Activated CD4-positive, alpha-beta T cell treated with anti-CD3 and anti-CD28 coated beads, Interleukin-2, amount 10 ng/mL, durations not matched to agents 24 days and 14 days (primary cell): ENCODE results near the gene DLGAP1. TPM values are rescaled to one million over a fixed set of nuclear protein-coding genes. Genes with fewer than 3 reads are reported as not detected.

Experiments
- DNase-seq: peaks from one replicate; pipeline ENCODE4 v3.0.0; 2022
- H3K27ac Mint-ChIP-seq: one replicate; pipeline ENCODE4 v1.8.0; 2022; ENCODE audit warnings: mild to moderate bottlenecking, mixed read lengths
- H3K27me3 Mint-ChIP-seq: one replicate; pipeline ENCODE4 v1.8.0; 2022; ENCODE audit warnings: mixed read lengths
- H3K36me3 Mint-ChIP-seq: one replicate; pipeline ENCODE4 v1.8.0; 2022; ENCODE audit warnings: low read depth, mild to moderate bottlenecking, mixed read lengths
- H3K4me1 Mint-ChIP-seq: one replicate; pipeline ENCODE4 v1.8.0; 2021; ENCODE audit warnings: mixed read lengths
- H3K4me3 Mint-ChIP-seq: one replicate; pipeline ENCODE4 v1.8.0; 2022; ENCODE audit warnings: mild to moderate bottlenecking, moderate library complexity, mixed read lengths
- H3K9me3 Mint-ChIP-seq: one replicate; pipeline ENCODE4 v1.8.0; 2021; ENCODE audit warnings: mixed read lengths
- intact Hi-C: fragments of 100-400 bp; cut with micrococcal nuclease; formaldehyde crosslinking; loops from one replicate; pipeline ENCODE4 v1.15.1; 2023
- total RNA-seq: library from RNA; stranded (reverse); gene quantifications from 2 replicates; pipeline ENCODE4 v1.2.3, GENCODE V29; 2022

Gene DLGAP1
- total RNA-seq, 1 donor from 2014 or later, result 1.5 TPM

DNA sequence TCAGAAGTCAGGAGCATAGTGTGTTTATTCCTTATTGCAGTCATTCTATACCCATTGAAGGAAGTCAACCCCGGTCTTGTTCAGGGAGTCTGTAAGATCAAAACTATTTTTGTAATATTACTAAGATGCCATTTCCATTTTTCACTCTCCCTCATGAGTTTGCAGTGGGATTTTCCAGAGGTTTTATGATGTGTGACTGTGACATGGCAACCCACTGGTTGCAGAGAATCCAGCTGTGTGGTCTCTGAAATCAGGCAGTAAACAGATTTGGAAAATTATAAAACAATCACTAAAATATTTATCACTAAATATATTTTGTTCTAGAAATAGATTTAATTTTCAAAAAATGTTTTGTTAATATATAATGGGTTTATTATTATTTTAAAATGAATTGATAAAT, 38.1 kb downstream of the DLGAP1 start:
- no peak overlapping the region for H3K27ac Mint-ChIP-seq
- H3K4me3 Mint-ChIP-seq, result no peak overlapping the region
- H3K4me1 Mint-ChIP-seq, result no peaks in the 10 kb centered on the region
- H3K9me3 Mint-ChIP-seq, result peaks cover 4% of the 10 kb centered on the region
- intact Hi-C loops, result no loop called here
- no peaks in the 10 kb centered on the region for H3K36me3 Mint-ChIP-seq
- no peak for DNase-seq
- H3K27me3 Mint-ChIP-seq, result no peaks in the 10 kb centered on the region

DNA sequence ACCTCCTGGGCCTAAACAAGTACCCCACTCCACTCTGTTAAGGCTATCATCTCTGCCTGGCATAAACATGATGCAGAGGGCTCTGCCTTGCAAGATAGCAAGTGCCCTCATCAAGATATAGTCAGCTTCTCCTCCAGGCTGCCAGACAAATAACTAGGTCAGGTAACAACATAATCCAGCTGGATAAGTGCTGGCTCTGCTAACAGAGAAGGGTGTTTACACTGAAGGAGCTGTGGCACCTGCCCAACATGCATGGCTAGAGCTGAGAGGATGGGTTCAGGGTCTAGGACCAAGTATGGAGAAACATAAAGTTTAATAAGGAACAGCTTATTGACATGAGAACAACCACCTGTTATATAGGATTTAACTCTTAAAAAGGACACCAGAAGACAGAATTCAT, 42.8 kb downstream of the DLGAP1 start:
- Mint-ChIP-seq H3K27me3 (no peaks in the 10 kb centered on the region), H3K4me3 (no peak overlapping the region), H3K4me1 (no peaks in the 10 kb centered on the region), H3K9me3 (no peaks in the 10 kb centered on the region), H3K27ac (no peak overlapping the region), H3K36me3 (no peaks in the 10 kb centered on the region)
- intact Hi-C loops, result no loop called here
- no peak for DNase-seq

DNA sequence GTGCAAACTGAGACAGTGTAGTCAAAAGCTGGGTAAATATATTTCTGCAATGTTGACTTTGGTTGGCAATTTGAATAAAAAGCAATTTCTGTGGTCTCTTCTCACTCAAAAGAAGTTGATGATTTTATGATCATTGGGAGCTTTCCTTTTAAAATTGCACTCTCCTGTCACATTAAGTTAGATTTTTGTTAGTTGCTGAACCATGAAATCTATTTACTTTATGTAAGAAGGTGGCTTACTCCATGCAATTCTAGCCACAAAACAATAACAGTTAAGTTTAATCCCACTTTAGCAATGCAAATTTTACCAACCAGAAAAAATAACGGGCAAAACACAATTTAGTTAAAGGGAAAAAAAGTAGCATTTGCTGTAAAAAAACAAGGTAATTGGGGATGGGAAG, 48.3 kb downstream of the DLGAP1 start:
- Mint-ChIP-seq H3K9me3 (peaks cover 4% of the 10 kb centered on the region), H3K27me3 (no peaks in the 10 kb centered on the region), H3K36me3 (no peaks in the 10 kb centered on the region), H3K4me1 (no peaks in the 10 kb centered on the region), H3K27ac (no peak overlapping the region), H3K4me3 (no peak overlapping the region)
- DNase-seq, result no peak
- intact Hi-C loops, result no loop called here

DNA sequence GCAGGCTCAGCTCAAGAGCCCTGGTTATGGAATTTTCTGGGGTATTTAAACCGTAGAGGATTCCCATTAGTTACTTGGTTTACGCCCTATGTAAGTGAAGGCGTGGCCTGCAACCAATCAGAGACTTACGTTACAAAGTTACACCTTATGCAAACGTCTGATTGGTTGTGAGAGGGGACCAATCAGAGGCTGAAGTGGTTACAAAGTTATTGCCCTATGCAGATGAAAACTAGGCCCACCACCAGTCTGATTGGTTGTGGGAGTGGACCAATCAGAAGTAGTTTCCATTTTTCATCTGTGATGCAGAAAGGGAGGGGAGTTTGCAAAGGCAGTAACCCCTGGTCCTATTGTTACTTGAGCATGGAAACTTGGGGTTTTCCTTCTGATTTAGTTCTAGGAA, 49.1 kb downstream of the DLGAP1 start:
- Mint-ChIP-seq H3K4me1 (no peaks in the 10 kb centered on the region), H3K36me3 (no peaks in the 10 kb centered on the region), H3K4me3 (no peak overlapping the region), H3K27ac (no peak overlapping the region), H3K27me3 (no peaks in the 10 kb centered on the region), H3K9me3 (peaks cover 4% of the 10 kb centered on the region)
- intact Hi-C loops, result no loop called here
- no peak for DNase-seq

DNA sequence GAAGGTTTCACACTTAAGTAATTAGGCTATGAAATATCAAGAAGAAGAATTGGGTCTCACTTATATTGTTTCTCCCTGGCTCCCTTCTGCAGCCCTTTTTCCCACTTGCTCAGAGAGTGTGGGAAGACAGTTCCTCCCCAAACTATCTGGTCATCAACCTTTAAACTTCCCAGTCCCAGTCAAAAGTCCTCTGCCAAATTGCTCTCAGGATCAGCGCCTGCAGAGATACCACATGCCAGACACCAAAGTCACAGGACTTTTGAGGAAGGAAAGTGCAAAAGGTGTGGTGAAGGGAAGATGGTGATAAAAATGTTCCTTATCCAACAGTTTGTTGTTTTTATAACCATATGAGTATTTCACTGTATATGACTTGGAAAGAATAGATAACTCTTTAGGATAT, 51.3 kb downstream of the DLGAP1 start:
- DNase-seq, result no peak
- no peaks in the 10 kb centered on the region for H3K36me3 Mint-ChIP-seq
- no peaks in the 10 kb centered on the region for H3K4me1 Mint-ChIP-seq
- H3K9me3 Mint-ChIP-seq, result peaks cover 6% of the 10 kb centered on the region
- intact Hi-C loops, result no loop called here
- H3K27ac Mint-ChIP-seq, result no peak overlapping the region
- no peaks in the 10 kb centered on the region for H3K27me3 Mint-ChIP-seq
- H3K4me3 Mint-ChIP-seq, result no peak overlapping the region

DNA sequence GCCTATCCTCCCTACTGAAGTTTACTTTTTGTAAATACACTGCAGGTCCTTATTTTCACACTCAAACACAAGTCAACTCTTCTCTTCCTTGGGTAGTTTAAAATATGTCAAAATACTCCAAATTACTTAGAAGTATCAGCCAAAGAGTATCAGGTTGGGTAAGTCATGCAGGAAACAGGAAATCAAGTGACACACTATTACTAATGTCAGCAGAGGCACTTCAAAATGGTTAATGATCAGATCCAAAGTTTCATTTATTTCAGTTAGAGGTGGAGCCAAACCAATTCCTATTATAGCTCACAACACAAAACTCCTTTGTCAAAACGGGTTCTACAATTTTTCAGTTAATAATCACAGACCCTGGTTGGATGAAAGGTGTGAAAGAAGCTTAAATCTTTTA, 54.2 kb downstream of the DLGAP1 start:
- Mint-ChIP-seq H3K4me1 (no peaks in the 10 kb centered on the region), H3K36me3 (no peaks in the 10 kb centered on the region), H3K4me3 (no peak overlapping the region), H3K9me3 (peaks cover 6% of the 10 kb centered on the region), H3K27ac (no peak overlapping the region), H3K27me3 (no peaks in the 10 kb centered on the region)
- no peak for DNase-seq
- intact Hi-C loops, result no loop called here

DNA sequence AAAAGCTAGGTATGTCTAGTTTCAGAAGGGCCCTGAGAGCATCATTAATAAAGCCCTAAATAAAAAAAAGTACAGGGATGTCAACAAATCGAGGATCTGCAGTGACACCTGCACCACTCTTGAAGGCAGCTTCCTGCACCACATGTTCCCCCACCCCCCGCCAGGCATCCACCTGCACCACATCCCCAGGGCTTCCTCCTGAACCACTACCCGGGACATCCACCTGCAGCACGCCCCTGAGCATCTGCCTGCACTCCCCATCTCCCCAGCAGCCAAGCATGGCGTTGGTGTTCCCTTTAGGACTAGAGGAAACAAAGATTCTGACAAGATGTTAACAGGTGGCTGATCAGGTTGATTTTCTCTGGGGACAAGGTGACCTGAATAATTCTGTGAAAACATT, 55.2 kb downstream of the DLGAP1 start:
- no peaks in the 10 kb centered on the region for H3K36me3 Mint-ChIP-seq
- H3K9me3 Mint-ChIP-seq, result peaks cover 2% of the 10 kb centered on the region
- no peaks in the 10 kb centered on the region for H3K4me1 Mint-ChIP-seq
- no peak overlapping the region for H3K27ac Mint-ChIP-seq
- H3K4me3 Mint-ChIP-seq, result no peak overlapping the region
- intact Hi-C loops, result no loop called here
- H3K27me3 Mint-ChIP-seq, result no peaks in the 10 kb centered on the region
- DNase-seq, result no peak

DNA sequence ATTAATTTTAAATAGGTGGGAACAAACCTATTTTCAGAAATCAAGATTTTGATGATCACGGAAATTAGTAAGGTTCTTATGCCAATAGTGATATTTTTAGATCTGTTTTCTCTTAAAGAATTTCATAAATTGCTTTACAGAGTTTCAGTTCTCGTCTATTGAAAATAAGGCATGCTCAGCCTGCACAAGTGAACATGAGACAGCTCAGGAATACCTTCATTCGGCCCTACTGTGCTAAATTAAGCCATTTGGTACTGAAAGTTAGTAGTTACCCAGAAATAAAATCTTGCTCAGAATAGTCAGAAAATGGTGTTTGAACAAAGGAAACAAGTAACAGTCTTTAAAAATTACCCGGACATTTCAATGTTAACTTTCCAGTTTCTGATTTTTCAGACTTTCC, 60.4 kb downstream of the DLGAP1 start:
- DNase-seq, result no peak
- Mint-ChIP-seq H3K4me3 (no peak overlapping the region), H3K27me3 (no peaks in the 10 kb centered on the region), H3K9me3 (peaks cover 2% of the 10 kb centered on the region), H3K27ac (no peak overlapping the region), H3K4me1 (no peaks in the 10 kb centered on the region), H3K36me3 (no peaks in the 10 kb centered on the region)
- intact Hi-C loops, result no loop called here

DNA sequence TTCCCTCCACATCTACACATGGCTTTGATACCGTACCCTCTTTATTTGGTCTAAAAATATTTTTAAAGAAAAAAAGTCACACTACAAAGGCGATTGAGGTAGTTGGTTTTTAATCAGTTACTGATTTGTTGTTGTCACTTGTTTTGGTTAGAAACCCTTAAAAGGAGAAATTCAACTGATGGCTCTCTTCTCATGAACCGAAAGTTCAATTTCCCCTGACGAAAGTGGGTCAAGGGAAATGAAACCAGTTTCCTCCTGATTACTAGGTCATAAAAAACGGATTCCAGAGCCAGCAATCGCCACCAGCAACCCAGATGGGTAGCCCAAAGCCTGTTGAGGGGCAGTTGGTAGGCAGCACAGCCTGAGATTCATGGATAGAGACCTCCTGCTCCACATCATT, 63.2 kb downstream of the DLGAP1 start:
- H3K36me3 Mint-ChIP-seq, result no peaks in the 10 kb centered on the region
- H3K27ac Mint-ChIP-seq, result no peak overlapping the region
- no peaks in the 10 kb centered on the region for H3K27me3 Mint-ChIP-seq
- H3K4me3 Mint-ChIP-seq, result no peak overlapping the region
- no peaks in the 10 kb centered on the region for H3K9me3 Mint-ChIP-seq
- H3K4me1 Mint-ChIP-seq, result no peaks in the 10 kb centered on the region
- intact Hi-C loops, result no loop called here
- DNase-seq, result no peak

DNA sequence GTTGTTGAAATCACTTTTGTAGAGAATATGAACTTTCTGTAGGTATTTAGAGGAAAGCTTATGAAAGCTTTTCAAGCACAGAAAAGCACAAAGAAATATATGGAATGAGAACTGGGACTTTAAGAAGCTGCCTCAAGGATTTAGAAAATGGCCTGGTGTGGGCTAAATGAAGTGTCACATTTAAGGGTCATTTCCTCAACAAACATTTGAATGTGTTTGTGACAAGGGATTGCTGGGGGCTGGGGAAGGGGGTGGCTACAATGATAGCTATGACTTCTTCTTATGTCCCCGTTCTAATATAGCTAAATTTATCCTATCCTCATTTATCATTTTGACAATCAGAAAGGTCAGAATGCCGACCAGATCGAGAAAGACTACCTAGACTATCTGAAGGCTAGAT, 69.2 kb downstream of the DLGAP1 start:
- no peak overlapping the region for H3K27ac Mint-ChIP-seq
- H3K9me3 Mint-ChIP-seq, result no peaks in the 10 kb centered on the region
- intact Hi-C loops, result no loop called here
- no peaks in the 10 kb centered on the region for H3K4me1 Mint-ChIP-seq
- no peak overlapping the region for H3K4me3 Mint-ChIP-seq
- no peak for DNase-seq
- no peaks in the 10 kb centered on the region for H3K36me3 Mint-ChIP-seq
- H3K27me3 Mint-ChIP-seq, result no peaks in the 10 kb centered on the region

DNA sequence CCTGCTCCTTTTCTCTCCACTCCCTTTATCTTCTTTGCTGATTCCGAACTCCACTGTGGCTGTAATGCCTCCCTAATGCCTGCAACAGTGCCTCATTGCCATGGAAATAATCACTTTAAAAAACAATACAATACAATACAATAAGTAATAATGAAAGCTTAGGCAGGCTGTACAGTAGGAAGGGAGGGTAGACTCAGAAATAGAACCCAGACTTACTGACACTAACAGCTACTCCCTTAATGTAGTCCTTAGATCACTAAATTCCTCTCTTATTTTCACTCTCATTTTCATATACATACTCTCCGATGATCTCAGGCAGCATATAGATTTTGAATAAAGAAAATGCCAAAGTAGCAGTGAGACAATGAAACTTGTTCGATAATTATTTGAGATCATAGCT, 70.2 kb downstream of the DLGAP1 start:
- Mint-ChIP-seq H3K27ac (no peak overlapping the region), H3K27me3 (no peaks in the 10 kb centered on the region), H3K9me3 (no peaks in the 10 kb centered on the region), H3K36me3 (no peaks in the 10 kb centered on the region), H3K4me1 (no peaks in the 10 kb centered on the region), H3K4me3 (no peak overlapping the region)
- intact Hi-C loops, result no loop called here
- no peak for DNase-seq

DNA sequence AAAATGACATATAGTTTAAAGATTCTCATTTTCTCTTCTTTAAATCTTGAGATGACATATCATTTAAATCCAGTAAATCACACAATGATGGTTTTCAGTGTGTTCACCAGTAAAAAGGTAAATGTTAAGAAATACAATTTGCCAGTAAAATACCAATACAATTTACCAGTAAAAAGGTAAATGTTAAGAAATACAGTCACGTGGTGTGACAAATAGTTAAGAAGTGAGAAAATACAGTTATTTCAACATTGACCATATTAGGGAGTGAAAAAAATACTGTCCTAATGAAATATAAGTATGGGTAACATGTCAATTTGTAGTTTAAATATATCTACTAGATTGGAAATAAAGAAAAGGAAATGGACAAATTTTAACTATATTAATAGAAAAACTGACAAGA, 80.5 kb downstream of the DLGAP1 start:
- Mint-ChIP-seq H3K4me1 (no peaks in the 10 kb centered on the region), H3K27ac (no peak overlapping the region), H3K9me3 (peaks cover 8% of the 10 kb centered on the region), H3K27me3 (no peaks in the 10 kb centered on the region), H3K4me3 (no peak overlapping the region), H3K36me3 (no peaks in the 10 kb centered on the region)
- intact Hi-C loops, result no loop called here
- DNase-seq, result no peak

DNA sequence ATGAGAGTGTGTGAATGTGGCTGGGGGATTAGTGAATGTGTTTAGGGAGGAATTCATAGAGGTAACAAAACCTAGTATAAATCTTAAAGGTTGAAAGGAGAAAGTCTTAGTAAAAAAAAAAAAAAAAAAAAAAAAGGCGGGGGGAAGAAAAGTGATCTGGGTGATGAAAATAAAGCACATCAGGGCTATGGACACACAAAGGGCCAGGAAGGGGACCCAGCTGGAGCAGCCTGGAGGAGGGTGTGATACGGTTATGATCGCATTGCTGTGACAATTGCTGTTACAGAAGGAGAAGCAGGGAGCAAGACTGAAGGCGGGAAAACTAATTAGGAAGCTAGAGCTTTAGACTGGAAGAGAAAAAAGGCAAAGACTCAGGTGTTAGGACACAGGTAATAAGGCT, 85.4 kb downstream of the DLGAP1 start:
- H3K27ac Mint-ChIP-seq, result no peak overlapping the region
- no peak for DNase-seq
- no peaks in the 10 kb centered on the region for H3K4me1 Mint-ChIP-seq
- H3K9me3 Mint-ChIP-seq, result peaks cover 12% of the 10 kb centered on the region
- no peaks in the 10 kb centered on the region for H3K36me3 Mint-ChIP-seq
- H3K27me3 Mint-ChIP-seq, result no peaks in the 10 kb centered on the region
- intact Hi-C loops, result no loop called here
- H3K4me3 Mint-ChIP-seq, result no peak overlapping the region

DNA sequence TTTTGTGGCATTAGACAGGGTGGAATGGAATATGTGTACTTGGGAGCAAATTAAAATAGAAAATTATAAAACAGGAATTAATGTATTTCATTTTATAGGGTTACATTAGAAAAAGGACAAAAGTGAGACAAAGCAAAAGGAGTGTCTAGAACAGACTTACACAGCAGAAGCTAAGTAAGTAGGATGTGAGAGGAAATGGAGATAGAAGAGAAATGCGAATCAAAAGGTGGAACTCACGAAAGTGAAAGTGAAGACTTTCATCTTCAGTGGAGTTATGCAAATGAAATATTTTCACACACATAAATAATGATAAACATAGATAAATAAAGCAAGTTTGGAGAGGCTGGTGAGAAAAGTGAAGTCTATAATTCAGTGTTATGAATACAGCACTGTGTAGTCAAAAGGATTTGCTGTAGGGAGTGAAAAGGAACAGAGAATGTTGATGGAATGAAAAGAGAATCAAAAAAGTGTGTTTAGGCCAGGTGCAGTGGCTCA, 94.8 kb downstream of the DLGAP1 start:
- H3K9me3 Mint-ChIP-seq, result peaks cover 14% of the 10 kb centered on the region
- no peaks in the 10 kb centered on the region for H3K4me1 Mint-ChIP-seq
- H3K27ac Mint-ChIP-seq, result no peak overlapping the region
- no peaks in the 10 kb centered on the region for H3K27me3 Mint-ChIP-seq
- H3K36me3 Mint-ChIP-seq, result no peaks in the 10 kb centered on the region
- no peak for DNase-seq
- intact Hi-C loops, result no loop called here
- H3K4me3 Mint-ChIP-seq, result no peak overlapping the region

DNA sequence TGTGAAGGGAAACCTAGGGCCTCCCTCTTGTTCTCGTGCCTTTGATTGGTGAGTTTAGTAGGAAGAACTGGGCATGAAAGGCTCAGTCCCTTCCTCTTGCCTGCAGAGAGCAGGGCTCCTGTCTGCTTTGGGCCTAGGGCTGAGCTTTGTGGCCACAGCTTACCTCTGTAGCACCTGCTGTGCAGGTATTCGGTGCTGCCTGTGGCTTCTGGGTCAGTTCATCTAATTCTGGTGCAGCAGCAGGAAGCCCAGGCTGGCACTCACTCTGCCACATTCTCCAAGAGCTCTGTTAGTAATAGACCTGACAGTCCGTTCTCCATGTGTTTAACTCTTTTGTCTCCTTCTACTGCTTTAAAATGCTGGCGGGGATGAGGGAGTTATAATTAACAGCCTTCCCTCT, 96.5 kb downstream of the DLGAP1 start:
- no peaks in the 10 kb centered on the region for H3K27me3 Mint-ChIP-seq
- H3K27ac Mint-ChIP-seq, result no peak overlapping the region
- H3K4me1 Mint-ChIP-seq, result no peaks in the 10 kb centered on the region
- no peak overlapping the region for H3K4me3 Mint-ChIP-seq
- no peaks in the 10 kb centered on the region for H3K36me3 Mint-ChIP-seq
- peaks cover 12% of the 10 kb centered on the region for H3K9me3 Mint-ChIP-seq
- intact Hi-C loops, result no loop called here
- DNase-seq, result no peak
